GM12892 (cell line): ENCODE results near the gene HELLS.

Experiments used
- POLR2A ChIP-seq: IDR thresholded peaks from 2 replicates; pipeline ENCODE4 v1.6.1; 2011; ENCODE audit warnings: low read depth, low read length, control low read depth
- POLR2AphosphoS5 ChIP-seq: IDR thresholded peaks from 2 replicates; pipeline ENCODE4 v1.6.1; 2011; ENCODE audit warnings: low read depth, low read length, control low read depth
- TAF1 ChIP-seq: IDR thresholded peaks from 2 replicates; pipeline ENCODE4 v1.6.1; 2011; ENCODE audit warnings: low read depth, mild to moderate bottlenecking, control low read depth, low read length, borderline replicate concordance

DNA sequence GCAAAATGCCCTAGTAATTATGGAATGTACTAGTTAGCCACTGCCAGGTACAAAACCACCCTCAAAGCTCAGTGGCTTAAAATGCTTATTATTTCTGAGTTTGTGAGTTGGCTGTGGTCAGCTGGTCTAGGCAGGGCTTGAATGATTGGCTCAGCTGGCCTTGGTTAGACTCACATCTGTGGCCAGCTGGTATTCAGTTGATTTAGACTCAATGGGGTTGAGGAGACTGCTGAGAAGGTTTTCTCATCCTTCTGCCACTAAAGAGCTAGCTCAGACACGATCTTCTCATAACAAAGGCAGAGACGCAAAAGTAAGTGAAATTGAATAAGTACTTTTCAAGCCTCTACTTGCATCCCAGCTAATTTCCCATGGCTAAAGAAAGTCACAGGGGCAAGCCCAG lies 80.9 kb downstream of the HELLS start:
- no peak for TF ChIP-seq POLR2A
- TF ChIP-seq POLR2AphosphoS5 = no peak
- no peak for TF ChIP-seq TAF1
